Measurements from ENCODE around the gene CLOCK.

Gene CLOCK

GRCh38 chr4:55518442-55518841 lies 28.3 kb downstream of the CLOCK start:
- Histone ChIP-seq H2BK120ac (ENCODE audit: insufficient read depth, low read length, poor library complexity) (no peak overlapping the region), H3K4me2 (ENCODE audit: low read length) (no peak overlapping the region), H2AK5ac (ENCODE audit: low read length) (no peak overlapping the region), H3K79me1 (ENCODE audit: low read length) (no peaks in the 10 kb centered on the region), H2BK5ac (ENCODE audit: low read depth, low read length, poor library complexity) (no peak overlapping the region), H4K12ac (ENCODE audit: low read depth, low read length) (no peak overlapping the region), H3K36me3 (ENCODE audit: control insufficient read depth in 1 of 2, insufficient read depth in 2 of 2, low read length in 2 of 2) (peaks cover 0 to 4% of the 10 kb centered on the region in 2 experiments), H3K27ac (ENCODE audit: low read depth, low read length) (no peak overlapping the region), H3K23ac (ENCODE audit: low read length) (no peak overlapping the region), H3K14ac (ENCODE audit: low read length) (no peak overlapping the region), H3K79me2 (ENCODE audit: control insufficient read depth, insufficient read depth, low read length, poor library complexity) (no peaks in the 10 kb centered on the region), H2BK12ac (ENCODE audit: low read length) (no peak overlapping the region), H3K9me3 (ENCODE audit: insufficient read depth, low read depth, low read length) (no peaks in the 10 kb centered on the region), H3K27me3 (ENCODE audit: insufficient read depth, low read length) (no peaks in the 10 kb centered on the region), H3K4ac (ENCODE audit: low read depth, low read length) (no peak overlapping the region), H3K18ac (ENCODE audit: low read length) (no peak overlapping the region), H4K8ac (ENCODE audit: low read depth, low read length) (no peak overlapping the region), H3K9ac (ENCODE audit: low read length) (no peak overlapping the region), H2AFZ (ENCODE audit: insufficient read depth, low read length, poor library complexity) (no peak overlapping the region), H3K4me1 (ENCODE audit: control insufficient read depth in 1 of 2, insufficient read depth in 2 of 2, low read length in 2 of 2) (no peaks in the 10 kb centered on the region), H4K91ac (ENCODE audit: low read depth, low read length) (no peak overlapping the region), H3K4me3 (ENCODE audit: low read depth, low read length) (no peak overlapping the region)
- no peak for DNase-seq

GRCh38 chr4:55517526-55518229 lies 29.0 kb downstream of the CLOCK start:
- H3K79me1 ChIP-seq (ENCODE audit: low read length): no peaks in the 10 kb centered on the region
- no CpG with 5 or more reads among the region's 2 CpGs for WGBS (ENCODE audit: extremely low coverage, insufficient coverage, insufficient read length)
- no peak overlapping the region for H2BK120ac ChIP-seq (ENCODE audit: insufficient read depth, low read length, poor library complexity)

DNA sequence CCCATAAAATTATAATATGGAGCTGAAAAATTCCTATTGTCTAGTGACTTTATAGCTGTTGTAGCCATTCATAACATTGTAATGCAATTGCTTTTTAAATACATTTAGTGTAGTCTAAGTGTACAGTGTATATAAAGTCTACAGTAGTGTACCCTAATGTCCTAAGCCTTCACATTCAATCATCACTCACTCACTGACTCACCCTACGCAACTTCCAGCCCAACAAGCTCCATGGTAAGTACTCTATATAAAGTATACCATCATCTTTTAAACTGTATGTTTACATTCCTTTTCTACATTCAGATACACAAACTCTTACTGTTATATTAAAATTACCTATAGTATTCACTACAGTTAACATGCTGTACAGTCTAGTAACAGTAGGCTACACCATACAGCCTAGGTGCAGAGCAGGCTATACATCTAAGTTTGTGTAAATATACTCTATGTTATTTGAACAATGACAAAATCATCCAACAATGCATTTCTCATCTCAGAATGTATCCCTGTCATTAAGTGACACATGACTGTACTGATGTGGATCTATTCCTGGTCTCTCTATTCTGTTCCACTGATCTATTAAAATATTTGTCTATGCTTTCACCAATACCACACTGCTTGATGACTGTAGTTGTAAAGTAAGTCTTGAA lies 33.7 kb downstream of the CLOCK start:
- Histone ChIP-seq H3K4me2 (ENCODE audit: low read length) (no peak overlapping the region), H3K4me3 (ENCODE audit: low read depth, low read length) (no peak overlapping the region), H3K18ac (ENCODE audit: low read length) (no peak overlapping the region), H3K36me3 (ENCODE audit: control insufficient read depth in 1 of 2, insufficient read depth in 2 of 2, low read length in 2 of 2) (no peaks in the 10 kb centered on the region), H3K79me2 (ENCODE audit: control insufficient read depth, insufficient read depth, low read length, poor library complexity) (no peaks in the 10 kb centered on the region), H2BK5ac (ENCODE audit: low read depth, low read length, poor library complexity) (no peak overlapping the region), H4K8ac (ENCODE audit: low read depth, low read length) (no peak overlapping the region), H3K9ac (ENCODE audit: low read length) (no peak overlapping the region), H2BK120ac (ENCODE audit: insufficient read depth, low read length, poor library complexity) (no peak overlapping the region), H3K79me1 (ENCODE audit: low read length) (no peaks in the 10 kb centered on the region), H2BK12ac (ENCODE audit: low read length) (no peak overlapping the region), H3K4ac (ENCODE audit: low read depth, low read length) (no peak overlapping the region), H3K27ac (ENCODE audit: low read depth, low read length) (no peak overlapping the region), H3K23ac (ENCODE audit: low read length) (no peak overlapping the region), H4K91ac (ENCODE audit: low read depth, low read length) (no peak overlapping the region), H3K14ac (ENCODE audit: low read length) (no peak overlapping the region), H2AK5ac (ENCODE audit: low read length) (no peak overlapping the region), H3K4me1 (ENCODE audit: control insufficient read depth in 1 of 2, insufficient read depth in 2 of 2, low read length in 2 of 2) (no peaks in the 10 kb centered on the region), H3K27me3 (ENCODE audit: insufficient read depth, low read length) (no peaks in the 10 kb centered on the region), H2AFZ (ENCODE audit: insufficient read depth, low read length, poor library complexity) (no peak overlapping the region), H4K12ac (ENCODE audit: low read depth, low read length) (no peak overlapping the region), H3K9me3 (ENCODE audit: insufficient read depth, low read depth, low read length) (no peaks in the 10 kb centered on the region)
- no CpG with 5 or more reads among the region's 1 CpG for WGBS (ENCODE audit: extremely low coverage, insufficient coverage, insufficient read length)
- DNase-seq: no peak

More at GRCh38 chr4:55517526-55518229, 29.0 kb downstream of the CLOCK start:
- Histone ChIP-seq H3K36me3 (ENCODE audit: control insufficient read depth in 1 of 2, insufficient read depth in 2 of 2, low read length in 2 of 2) (peaks cover 0 to 4% of the 10 kb centered on the region in 2 experiments), H3K18ac (ENCODE audit: low read length) (no peak overlapping the region), H3K79me2 (ENCODE audit: control insufficient read depth, insufficient read depth, low read length, poor library complexity) (no peaks in the 10 kb centered on the region), H2AK5ac (ENCODE audit: low read length) (no peak overlapping the region), H2AFZ (ENCODE audit: insufficient read depth, low read length, poor library complexity) (no peak overlapping the region), H3K27me3 (ENCODE audit: insufficient read depth, low read length) (no peaks in the 10 kb centered on the region), H4K12ac (ENCODE audit: low read depth, low read length) (no peak overlapping the region), H3K14ac (ENCODE audit: low read length) (no peak overlapping the region), H2BK12ac (ENCODE audit: low read length) (no peak overlapping the region), H3K4me1 (ENCODE audit: control insufficient read depth in 1 of 2, insufficient read depth in 2 of 2, low read length in 2 of 2) (no peaks in the 10 kb centered on the region), H3K27ac (ENCODE audit: low read depth, low read length) (no peak overlapping the region), H3K9ac (ENCODE audit: low read length) (no peak overlapping the region), H3K4me3 (ENCODE audit: low read depth, low read length) (no peak overlapping the region), H3K4me2 (ENCODE audit: low read length) (no peak overlapping the region), H2BK5ac (ENCODE audit: low read depth, low read length, poor library complexity) (no peak overlapping the region), H3K9me3 (ENCODE audit: insufficient read depth, low read depth, low read length) (no peaks in the 10 kb centered on the region), H4K8ac (ENCODE audit: low read depth, low read length) (no peak overlapping the region), H3K4ac (ENCODE audit: low read depth, low read length) (no peak overlapping the region), H4K91ac (ENCODE audit: low read depth, low read length) (no peak overlapping the region), H3K23ac (ENCODE audit: low read length) (no peak overlapping the region)
- no peak for DNase-seq

DNA sequence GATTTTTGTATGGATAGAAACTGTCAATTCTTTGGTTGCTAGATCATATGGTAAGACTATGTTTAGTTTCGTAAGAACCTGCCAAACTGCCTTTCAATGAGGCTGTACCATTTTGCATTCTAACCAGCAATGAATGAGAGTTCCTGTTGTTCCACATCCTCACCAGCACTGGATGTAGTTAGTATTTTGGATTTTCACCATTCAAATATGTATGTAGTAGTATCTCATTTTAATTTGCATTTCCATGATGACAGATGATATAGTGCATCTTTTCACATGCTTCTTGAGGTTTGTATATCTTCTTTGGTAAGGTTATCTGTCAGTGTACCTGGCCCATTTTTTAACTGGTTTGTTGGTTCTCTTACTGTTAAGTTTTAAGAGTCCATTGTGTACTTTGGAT lies 34.6 kb downstream of the CLOCK start:
- Histone ChIP-seq H3K4me2 (ENCODE audit: low read length) (no peak overlapping the region), H3K9ac (ENCODE audit: low read length) (no peak overlapping the region), H3K9me3 (ENCODE audit: insufficient read depth, low read depth, low read length) (no peaks in the 10 kb centered on the region), H3K36me3 (ENCODE audit: control insufficient read depth in 1 of 2, insufficient read depth in 2 of 2, low read length in 2 of 2) (peaks cover 0 to under 1% of the 10 kb centered on the region in 2 experiments), H2AK5ac (ENCODE audit: low read length) (no peak overlapping the region), H2BK12ac (ENCODE audit: low read length) (no peak overlapping the region), H3K79me1 (ENCODE audit: low read length) (no peaks in the 10 kb centered on the region), H3K79me2 (ENCODE audit: control insufficient read depth, insufficient read depth, low read length, poor library complexity) (no peaks in the 10 kb centered on the region), H4K91ac (ENCODE audit: low read depth, low read length) (no peak overlapping the region), H3K4me3 (ENCODE audit: low read depth, low read length) (no peak overlapping the region), H2BK120ac (ENCODE audit: insufficient read depth, low read length, poor library complexity) (no peak overlapping the region), H3K27ac (ENCODE audit: low read depth, low read length) (no peak overlapping the region), H3K23ac (ENCODE audit: low read length) (no peak overlapping the region), H2AFZ (ENCODE audit: insufficient read depth, low read length, poor library complexity) (no peak overlapping the region), H3K4ac (ENCODE audit: low read depth, low read length) (no peak overlapping the region), H3K4me1 (ENCODE audit: control insufficient read depth in 1 of 2, insufficient read depth in 2 of 2, low read length in 2 of 2) (no peaks in the 10 kb centered on the region), H3K27me3 (ENCODE audit: insufficient read depth, low read length) (no peaks in the 10 kb centered on the region), H3K14ac (ENCODE audit: low read length) (no peak overlapping the region), H4K8ac (ENCODE audit: low read depth, low read length) (no peak overlapping the region), H4K12ac (ENCODE audit: low read depth, low read length) (no peak overlapping the region), H2BK5ac (ENCODE audit: low read depth, low read length, poor library complexity) (no peak overlapping the region), H3K18ac (ENCODE audit: low read length) (no peak overlapping the region)
- no CpG with 5 or more reads among the region's 1 CpG for WGBS (ENCODE audit: extremely low coverage, insufficient coverage, insufficient read length)
- peak in 1 of 2 donors; percentile 8 for DNase-seq

Data from trophoblast cell (in vitro differentiated cells and primary cell).